NK-92 (cell line): Measurements from ENCODE around the gene MYH10.

Source experiments
- DNase-seq: peaks from one replicate; lab custom pipeline; 2025; ENCODE audit not compliant: unreplicated experiment; lab: John Stamatoyannopoulos, UW

MYH10 gene

DNA sequence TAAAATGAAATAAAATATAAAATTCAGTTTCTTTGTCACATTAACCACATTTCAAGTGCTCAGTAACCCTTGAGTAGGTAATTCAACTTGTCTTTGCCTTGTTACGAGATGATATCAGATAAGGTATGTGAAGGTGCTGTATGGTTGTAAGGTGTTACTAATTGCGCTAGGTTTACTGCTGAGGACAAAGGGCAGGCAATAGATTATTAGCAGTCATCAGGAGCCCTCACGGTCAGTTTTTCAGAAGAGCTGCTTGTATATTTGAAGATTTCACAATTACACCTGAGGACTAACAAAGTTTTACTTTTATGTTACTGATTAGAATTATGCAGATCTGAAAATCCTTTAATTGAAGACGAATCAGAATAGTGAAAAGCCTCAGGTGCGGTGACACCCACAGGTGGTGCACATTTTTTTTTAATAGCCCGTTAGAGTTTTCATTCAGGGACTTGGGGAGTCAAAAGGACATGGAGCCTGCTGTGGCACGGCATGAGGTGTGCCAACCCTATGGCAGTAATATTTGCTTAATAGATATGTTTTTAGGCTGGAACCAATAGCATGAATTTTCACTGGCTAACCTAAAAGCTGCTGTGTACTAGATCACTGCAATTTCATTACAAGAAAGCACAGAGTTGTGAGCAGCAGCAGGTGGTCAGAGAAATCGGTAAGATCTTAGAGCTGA is 178.5 kb downstream of the MYH10 start:
- DNase-seq, result no peak

DNA sequence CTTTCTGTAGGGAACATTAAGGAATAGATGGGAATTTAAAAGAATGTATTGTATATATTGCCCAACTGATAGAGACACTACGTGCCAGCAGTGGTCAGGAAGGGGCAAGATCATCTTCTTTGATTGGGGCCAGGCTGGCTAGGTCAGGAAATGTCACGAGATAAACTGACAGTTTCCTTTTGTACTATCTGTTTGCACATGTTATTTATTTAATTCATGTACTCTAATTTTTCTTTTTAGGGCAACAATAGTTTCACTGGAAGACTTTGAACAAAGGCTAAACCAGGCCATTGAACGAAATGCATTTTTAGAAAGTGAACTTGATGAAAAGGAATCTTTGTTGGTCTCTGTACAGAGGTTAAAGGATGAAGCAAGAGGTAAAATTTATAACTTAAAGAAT is 182.2 kb downstream of the MYH10 start:
- no peak for DNase-seq

DNA sequence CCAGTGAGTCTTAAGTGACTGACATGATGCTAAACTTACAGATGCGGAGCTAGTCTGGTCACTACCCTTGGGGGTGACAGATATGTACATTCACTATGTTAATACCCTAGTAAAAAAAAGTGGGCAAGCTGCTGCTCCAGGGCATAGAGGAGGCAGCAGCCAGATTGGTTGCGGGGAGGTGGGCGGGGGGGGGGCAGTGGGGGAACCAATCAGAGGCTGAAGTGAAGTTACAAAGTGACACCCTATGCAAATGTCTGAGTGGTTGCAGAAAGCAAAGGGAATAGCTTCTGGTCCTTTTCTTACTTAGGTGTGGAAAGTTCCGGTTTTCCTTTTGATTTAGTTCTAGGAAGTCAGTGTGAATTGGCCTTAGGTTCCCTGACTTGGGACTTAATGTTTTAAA is 182.7 kb downstream of the MYH10 start:
- no peak for DNase-seq

DNA sequence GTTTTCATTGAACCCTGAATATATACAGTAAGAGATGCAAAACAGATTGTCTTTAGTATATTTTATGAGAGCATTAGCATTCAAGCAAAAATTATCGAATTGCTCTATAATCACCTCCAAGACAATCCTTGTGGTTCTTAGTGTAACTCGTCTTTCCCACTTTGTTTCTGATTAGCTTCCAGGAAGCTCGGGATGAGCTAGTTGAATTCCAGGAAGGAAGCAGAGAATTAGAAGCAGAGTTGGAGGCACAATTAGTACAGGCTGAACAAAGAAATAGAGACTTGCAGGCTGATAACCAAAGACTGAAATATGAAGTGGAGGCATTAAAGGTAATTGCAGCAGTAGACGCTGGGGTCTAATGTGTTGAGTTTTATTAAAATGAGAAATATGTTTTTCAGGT is 185.0 kb downstream of the MYH10 start:
- no peak for DNase-seq

DNA sequence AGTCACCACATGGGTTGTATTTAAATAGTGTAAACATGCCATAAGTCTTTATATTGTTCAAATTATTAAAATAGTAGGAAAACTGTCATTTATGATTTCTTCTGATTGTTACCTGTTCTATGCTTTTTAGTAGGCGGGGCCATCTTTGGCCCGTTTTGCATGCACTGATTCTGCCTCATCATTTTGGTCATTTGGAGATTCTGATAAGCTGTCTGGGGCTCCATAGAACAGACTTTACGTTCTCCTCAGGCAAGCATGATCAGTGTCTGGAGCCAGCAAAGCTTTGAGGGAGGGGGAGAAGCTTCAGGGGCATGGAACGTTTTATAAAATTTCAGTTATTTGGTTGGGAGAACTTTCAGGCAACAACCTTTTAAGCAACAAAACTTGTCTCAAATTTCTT is 186.0 kb downstream of the MYH10 start:
- no peak for DNase-seq

DNA sequence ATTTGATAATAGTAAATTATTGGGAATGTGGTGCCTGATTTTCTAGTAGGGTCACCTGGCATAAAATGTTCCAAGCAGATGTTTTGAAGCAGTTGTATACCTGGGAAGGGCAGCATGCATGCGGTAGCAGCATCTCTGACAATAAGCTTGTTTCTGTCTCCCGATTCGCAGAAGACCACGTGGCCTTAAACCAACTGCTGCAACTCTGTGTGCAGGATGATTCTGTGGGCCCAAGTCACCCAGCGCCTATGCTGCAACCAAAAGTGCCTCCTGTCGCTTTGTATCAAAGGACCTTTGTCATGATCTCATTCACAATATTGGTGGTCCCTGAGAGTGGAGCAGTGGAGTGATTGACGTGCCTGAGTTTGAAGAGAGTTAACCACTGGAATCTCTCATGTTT is 186.8 kb downstream of the MYH10 start:
- no peak for DNase-seq

DNA sequence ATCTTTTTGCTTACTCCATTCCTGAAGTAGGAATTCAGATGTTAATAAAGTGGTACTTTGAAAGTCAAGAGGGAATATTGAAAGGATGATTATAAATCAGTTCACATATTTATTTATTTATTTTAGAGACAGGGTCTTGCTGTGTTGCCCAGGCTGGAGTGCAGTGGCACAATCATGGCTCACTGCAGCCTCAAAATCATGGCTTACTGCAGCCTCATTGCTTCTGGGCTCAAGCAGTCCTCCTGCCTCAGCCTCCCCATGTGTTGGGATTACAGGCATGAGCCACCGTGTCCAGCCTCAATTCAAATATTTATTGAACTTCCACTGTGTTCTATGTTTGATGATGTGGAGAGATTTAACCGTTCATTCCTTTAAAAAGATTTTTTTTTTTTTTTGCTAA is 188.2 kb downstream of the MYH10 start:
- DNase-seq, result no peak

DNA sequence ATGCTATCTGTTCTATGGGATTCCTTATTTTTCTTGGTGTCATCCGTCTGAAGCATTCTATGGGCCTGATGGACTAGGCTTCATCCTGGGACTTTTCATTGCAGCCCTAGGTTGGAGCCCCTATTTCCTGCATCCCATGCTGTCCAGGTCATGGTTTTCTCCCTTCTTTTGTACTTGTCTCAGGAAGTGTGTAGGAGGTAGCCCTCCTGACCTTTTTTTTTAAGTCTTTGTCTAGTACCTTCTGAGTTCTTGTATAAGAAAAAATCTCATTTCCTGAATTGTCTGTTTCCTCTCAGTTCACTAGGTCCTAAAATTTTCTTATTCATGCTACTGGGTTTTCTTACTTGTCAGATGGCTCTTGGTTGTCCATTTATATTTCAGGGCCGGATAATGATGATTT is 188.8 kb downstream of the MYH10 start:
- no peak for DNase-seq

DNA sequence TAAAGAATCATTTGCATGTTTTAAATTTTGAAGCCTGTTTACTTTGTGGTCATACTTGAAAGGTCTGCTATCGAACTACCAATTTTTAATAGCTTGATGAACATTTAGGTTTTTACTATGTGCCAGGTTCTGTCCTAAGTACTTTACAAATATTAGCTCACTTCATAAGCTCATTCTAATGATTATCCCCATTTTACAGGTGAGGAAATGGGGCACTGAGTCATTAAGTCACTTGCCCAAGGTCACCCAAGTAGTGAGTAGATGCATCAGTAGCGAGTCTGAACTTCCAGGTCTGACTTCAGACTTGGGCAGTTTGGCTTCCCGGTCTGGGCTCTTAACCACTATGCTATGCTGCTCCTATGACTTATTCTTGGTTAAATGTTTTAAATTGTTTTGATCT is 190.8 kb downstream of the MYH10 start:
- no peak for DNase-seq

DNA sequence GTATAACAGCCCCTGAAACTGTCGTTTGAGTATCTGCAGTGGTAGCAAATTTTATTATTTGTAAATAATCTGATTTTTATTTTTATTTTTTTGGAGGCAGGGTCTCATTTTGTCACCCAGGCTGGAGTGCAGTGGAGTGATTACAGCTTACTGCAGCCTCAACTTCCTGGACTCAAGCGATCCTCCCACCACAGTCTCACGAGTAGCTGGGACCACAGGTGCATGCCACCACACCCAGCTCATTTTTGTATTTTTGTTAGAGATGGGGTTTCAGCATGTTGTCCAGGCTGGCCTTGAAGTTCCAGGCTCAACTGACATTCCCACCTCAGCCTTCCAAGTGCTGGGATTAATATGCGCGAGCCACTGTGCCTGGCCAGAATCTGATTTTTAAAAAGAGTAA is 192.1 kb downstream of the MYH10 start:
- no peak for DNase-seq

DNA sequence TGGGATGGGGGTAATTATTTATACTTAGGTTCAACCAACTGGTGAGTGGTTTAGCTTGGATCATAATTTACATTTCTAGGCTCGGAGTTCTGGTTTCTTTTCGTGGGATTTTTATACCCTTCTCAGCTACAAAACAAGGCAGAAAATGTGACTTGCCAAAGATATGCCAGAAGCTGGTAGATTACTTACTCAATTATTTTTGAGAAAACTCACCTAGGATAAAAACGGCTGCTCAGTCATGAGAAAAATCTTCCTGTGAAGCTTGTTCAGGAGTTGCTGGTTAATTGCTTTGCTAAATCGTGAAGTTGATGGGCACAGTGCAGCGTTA is 193.7 kb downstream of the MYH10 start:
- no peak for DNase-seq

DNA sequence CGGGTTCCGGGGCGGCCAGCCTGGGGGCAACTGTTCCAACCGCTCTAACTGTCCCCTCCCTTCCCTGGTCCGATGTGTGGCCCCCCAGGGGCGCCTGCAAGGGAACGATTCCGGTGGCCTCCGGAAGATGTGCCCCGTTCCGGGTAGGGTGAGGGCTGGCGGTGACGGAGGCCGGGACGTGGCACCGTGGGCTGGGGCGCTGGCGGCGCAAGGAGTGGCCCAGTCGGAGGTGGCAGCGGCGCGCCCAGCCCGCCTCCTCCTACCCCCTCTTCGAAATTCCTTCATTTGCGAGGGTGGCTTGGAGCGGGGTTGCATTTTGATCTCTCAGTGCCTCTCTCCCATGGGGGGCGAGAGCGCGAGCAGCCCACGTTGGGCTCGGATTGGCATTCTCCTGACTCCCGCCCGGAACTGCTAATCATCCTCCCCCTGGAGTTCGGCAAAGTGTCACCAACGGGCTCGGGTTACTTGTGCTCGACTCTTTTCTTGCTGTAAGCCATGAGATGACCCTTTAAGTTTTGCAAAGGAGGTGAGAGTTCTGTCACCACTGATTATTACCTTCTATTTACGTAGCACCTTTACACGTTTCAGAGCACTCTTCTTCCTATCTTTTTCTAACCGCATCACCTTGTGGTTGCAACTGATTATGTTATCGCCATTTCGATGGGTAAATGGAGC is 194.2 kb downstream of the MYH10 start:
- DNase-seq, result no peak

DNA sequence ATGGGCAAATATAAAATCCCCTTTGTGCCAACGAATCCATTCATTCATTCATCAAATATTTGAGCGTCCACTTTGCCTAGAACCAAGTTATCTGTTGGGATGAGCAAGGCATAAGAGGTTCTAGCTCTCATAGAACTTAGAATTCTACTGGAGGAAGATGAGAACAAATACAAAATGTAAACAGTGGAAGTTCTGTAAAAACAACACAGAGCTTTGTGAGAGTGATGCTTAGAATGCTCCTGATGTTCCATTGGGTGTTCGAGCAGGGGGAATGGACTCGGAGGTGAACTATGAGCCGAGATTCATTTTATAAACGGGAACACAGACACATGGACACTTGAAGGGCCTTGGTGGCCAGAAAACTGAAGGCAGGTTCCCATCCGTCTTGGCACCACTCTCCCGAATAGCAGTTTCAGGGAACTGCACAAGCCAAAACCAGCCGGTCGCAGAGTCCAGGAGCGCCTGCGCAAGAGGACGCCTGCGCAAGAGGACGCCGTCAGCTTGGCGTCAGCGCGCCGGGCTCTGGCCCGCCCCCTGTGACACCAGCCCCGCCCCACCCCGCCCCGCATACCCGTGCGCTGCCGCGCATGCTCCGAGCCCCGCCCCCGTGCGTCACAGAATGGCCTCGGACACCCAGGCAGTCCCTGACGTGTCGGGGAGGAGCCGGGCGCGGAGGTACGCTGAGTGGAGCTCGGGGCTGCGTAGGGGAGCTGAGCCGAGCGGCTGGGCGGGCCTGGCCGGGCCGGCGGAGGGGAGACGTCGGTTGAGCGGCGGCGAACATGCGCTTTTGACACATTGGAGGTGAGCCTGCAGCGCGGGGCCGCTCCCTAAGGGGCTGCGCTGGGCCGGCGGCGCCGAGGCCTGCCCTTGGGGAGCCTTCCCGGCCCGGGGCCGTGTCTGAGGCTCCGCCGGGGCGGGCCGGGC is 195.0 kb downstream of the MYH10 start, which contains the start of gene NDEL1:
Gene NDEL1 (plus strand): TSS at position 640 of the 924 bp plus-strand sequence. CDS start 8,388 bp downstream, outside the sequence.
- DNase-seq, result peak; percentile 93

DNA sequence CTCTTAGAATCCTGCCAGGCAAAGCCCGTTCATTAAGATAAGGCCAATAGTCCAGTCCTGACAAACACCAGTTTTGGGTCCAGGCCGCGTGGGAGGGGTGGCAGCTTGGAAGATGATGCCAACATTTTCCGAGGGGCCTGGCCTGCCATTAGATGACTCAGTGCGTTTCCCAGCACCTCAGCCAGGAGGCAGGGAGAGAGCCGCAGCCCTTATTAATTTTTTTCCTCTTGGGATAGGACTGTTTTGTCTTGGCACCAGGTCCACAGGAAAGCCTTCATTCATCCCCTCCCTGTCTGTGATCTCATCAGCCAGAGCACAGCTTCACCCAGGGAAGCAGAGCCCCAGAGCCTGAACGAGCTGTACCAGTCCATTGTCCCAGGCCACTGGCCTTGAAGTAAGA is 199.6 kb downstream of the MYH10 start:
- DNase-seq, result no peak

DNA sequence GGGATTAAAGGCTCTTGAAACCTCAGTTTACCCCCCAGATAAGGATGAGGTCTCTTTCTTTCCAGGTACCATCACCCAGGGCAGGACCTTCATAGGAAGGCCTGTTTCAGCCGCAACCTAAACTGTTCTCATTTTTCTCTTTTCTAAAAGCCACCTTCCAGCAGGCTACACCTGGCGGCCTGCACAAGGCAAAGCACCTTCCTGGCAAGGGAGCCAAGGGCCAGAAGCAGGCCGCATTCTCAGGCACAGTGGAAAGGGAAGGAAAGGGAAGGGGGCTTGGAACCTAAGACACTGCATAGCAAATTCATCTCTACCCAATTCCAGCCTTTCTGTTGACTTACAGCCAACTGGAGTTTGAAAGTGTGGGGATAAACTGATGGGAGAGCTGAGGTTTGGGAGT is 203.7 kb downstream of the MYH10 start:
- no peak for DNase-seq

DNA sequence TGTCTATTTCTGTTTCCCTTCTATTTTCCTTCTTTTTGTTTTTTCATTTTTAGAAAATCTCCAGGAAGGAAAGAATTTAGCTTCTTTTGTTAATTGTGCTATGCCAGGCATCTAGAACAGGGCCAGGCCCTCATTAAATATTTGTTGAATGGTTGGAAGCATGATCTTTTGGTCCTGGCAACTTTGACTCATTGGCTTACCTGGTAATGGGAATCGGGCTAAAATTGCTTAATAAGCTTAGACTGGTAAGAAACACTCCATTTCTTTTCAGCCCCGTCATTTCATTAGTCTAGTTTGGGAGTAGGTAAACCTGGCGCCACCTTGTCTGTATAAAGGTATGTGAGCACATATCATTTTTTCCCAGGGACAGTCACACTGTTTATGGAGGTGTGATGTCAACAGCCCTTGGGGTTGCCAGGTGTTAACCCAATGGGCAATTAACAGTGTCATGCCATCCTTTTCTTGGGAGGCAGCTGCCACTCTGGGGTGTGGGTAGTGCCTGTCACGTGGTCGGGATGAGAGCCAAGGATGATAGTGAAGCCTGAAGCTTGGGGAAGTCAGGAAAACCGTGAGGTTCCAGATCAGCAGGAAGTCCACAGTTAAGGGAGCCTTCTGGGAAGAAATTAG is 204.3 kb downstream of the MYH10 start:
- DNase-seq, result no peak
